H9 (cell line): ENCODE measurements around the gene LMLN. TPM values are rescaled to one million over a fixed set of nuclear protein-coding genes. Genes with fewer than 3 reads are reported as not detected.

Experiments
- DNase-seq: peaks from one replicate; pipeline ENCODE4 v3.0.0-alpha.2; 2017
- H2AFZ ChIP-seq: one replicate; pipeline ENCODE4 v1.6.1; 2013; ENCODE audit warnings: mild to moderate bottlenecking, low read length, control low read depth, moderate library complexity
- H2AK5ac ChIP-seq: 2 replicates; pipeline ENCODE4 v1.6.1; 2013; ENCODE audit warnings: low read length, control low read depth, mixed read lengths; ENCODE audit not compliant: insufficient read length
- H2BK120ac ChIP-seq: one replicate; pipeline ENCODE4 v1.6.1; 2013; ENCODE audit warnings: low read depth, mild to moderate bottlenecking, low read length, control low read depth, inconsistent platforms; ENCODE audit not compliant: poor library complexity, severe bottlenecking
- H2BK12ac ChIP-seq: 2 replicates; pipeline ENCODE4 v1.6.1; 2013; ENCODE audit warnings: low read length, control low read depth, mixed read lengths, low read depth; ENCODE audit not compliant: insufficient read length
- H2BK15ac ChIP-seq: 2 replicates; pipeline ENCODE4 v1.6.1; 2013; ENCODE audit warnings: low read depth, low read length, control low read depth
- H2BK20ac ChIP-seq: one replicate; pipeline ENCODE4 v1.6.1; 2013; ENCODE audit warnings: low read depth, mild to moderate bottlenecking, low read length, control low read depth, inconsistent platforms; ENCODE audit not compliant: poor library complexity, severe bottlenecking
- H2BK5ac ChIP-seq: 2 replicates; pipeline ENCODE4 v1.6.1; 2013; ENCODE audit warnings: low read length, control low read depth, mixed read lengths; ENCODE audit not compliant: insufficient read length
- H3K14ac ChIP-seq: 2 replicates; pipeline ENCODE4 v1.6.1; 2013; ENCODE audit warnings: low read length, control low read depth; ENCODE audit not compliant: insufficient read depth
- H3K18ac ChIP-seq: 2 replicates; pipeline ENCODE4 v1.6.1; 2013; ENCODE audit warnings: low read depth, mild to moderate bottlenecking, mixed read lengths, low read length, control low read depth; ENCODE audit not compliant: insufficient read length
- H3K23ac ChIP-seq: 2 replicates; pipeline ENCODE4 v1.6.1; 2013; ENCODE audit warnings: low read length, control low read depth, mixed read lengths, low read depth; ENCODE audit not compliant: insufficient read length
- H3K23me2 ChIP-seq: 2 replicates; pipeline ENCODE4 v1.6.1; 2013; ENCODE audit warnings: low read depth, mild to moderate bottlenecking, mixed read lengths, low read length, control low read depth; ENCODE audit not compliant: insufficient read length, poor library complexity, severe bottlenecking
- H3K27ac ChIP-seq: 2 replicates; pipeline ENCODE4 v1.5.1; 2013; ENCODE audit warnings: low read length, control low read depth, mixed read lengths, low read depth; ENCODE audit not compliant: insufficient read length
- H3K27me3 ChIP-seq: 2 replicates; pipeline ENCODE4 v1.6.1; 2013; ENCODE audit warnings: low read length, control low read depth, inconsistent platforms; ENCODE audit not compliant: insufficient read depth
- H3K4ac ChIP-seq: 2 replicates; pipeline ENCODE4 v1.6.1; 2013; ENCODE audit warnings: low read depth, mild to moderate bottlenecking, control low read depth, inconsistent platforms, low read length, moderate library complexity
- H3K4me1 ChIP-seq: 2 replicates; pipeline ENCODE4 v1.6.1; 2013; ENCODE audit warnings: low read length, control low read depth, inconsistent platforms; ENCODE audit not compliant: insufficient read depth
- H3K4me2 ChIP-seq: 2 replicates; pipeline ENCODE4 v1.6.1; 2013; ENCODE audit warnings: low read length, control low read depth, mixed read lengths; ENCODE audit not compliant: insufficient read length, insufficient read depth
- H3K56ac ChIP-seq: 2 replicates; pipeline ENCODE4 v1.6.1; 2013; ENCODE audit warnings: low read depth, mild to moderate bottlenecking, mixed read lengths, low read length, control low read depth; ENCODE audit not compliant: insufficient read length
- H3K79me1 ChIP-seq: 2 replicates; pipeline ENCODE4 v1.6.1; 2013; ENCODE audit warnings: low read depth, mild to moderate bottlenecking, moderate library complexity, low read length, control low read depth, inconsistent platforms; ENCODE audit not compliant: insufficient read depth, poor library complexity, severe bottlenecking
- H3K79me2 ChIP-seq: 2 replicates; pipeline ENCODE4 v1.6.1; 2013; ENCODE audit warnings: low read length, control low read depth, inconsistent platforms; ENCODE audit not compliant: insufficient read depth
- H3K9ac ChIP-seq: 2 replicates; pipeline ENCODE4 v1.6.1; 2013; ENCODE audit warnings: low read length, control low read depth, mixed read lengths; ENCODE audit not compliant: insufficient read length; ENCODE audit errors: extremely low read depth
- H3K9me3 ChIP-seq: one replicate; pipeline ENCODE4 v1.6.1; 2013; ENCODE audit warnings: low read depth, low read length, inconsistent platforms; ENCODE audit not compliant: control insufficient read depth
- H3T11ph ChIP-seq: one replicate; pipeline ENCODE4 v1.6.1; 2013; ENCODE audit warnings: mild to moderate bottlenecking, low read length, control low read depth, inconsistent platforms
- H4K20me1 ChIP-seq: one replicate; pipeline ENCODE4 v1.6.1; 2013; ENCODE audit not compliant: control insufficient read depth, insufficient read length, insufficient read depth
- H4K5ac ChIP-seq: 2 replicates; pipeline ENCODE4 v1.6.1; 2013; ENCODE audit warnings: low read depth, mild to moderate bottlenecking, mixed read lengths, low read length, control low read depth; ENCODE audit not compliant: insufficient read length
- H4K8ac ChIP-seq: replicated peaks from 2 replicates; pipeline ENCODE4 v1.6.1; 2013; ENCODE audit warnings: low read length, control low read depth, mixed read lengths, low read depth; ENCODE audit not compliant: insufficient read length
- H4K91ac ChIP-seq: 2 replicates; pipeline ENCODE4 v1.6.1; 2013; ENCODE audit warnings: low read depth, mild to moderate bottlenecking, moderate library complexity, mixed read lengths, low read length, control low read depth; ENCODE audit not compliant: insufficient read length
- H3K27ac Mint-ChIP-seq, 3 experiments: 2 replicates in 2 of 3; 3 replicates in 1 of 3; pipeline ENCODE4 v1.8.0; 2020 to 2021; ENCODE audit warnings: mixed read lengths in 3 of 3, mild to moderate bottlenecking in 1 of 3, moderate library complexity in 1 of 3
- H3K27me3 Mint-ChIP-seq: 2 replicates; pipeline ENCODE4 v1.8.0; 2021; ENCODE audit warnings: low read depth, mild to moderate bottlenecking, moderate library complexity, mixed read lengths
- H3K36me3 Mint-ChIP-seq, 3 experiments: 2 replicates in 2 of 3; 3 replicates in 1 of 3; pipeline ENCODE4 v1.8.0; 2020 to 2021; ENCODE audit warnings: low read depth in 3 of 3, mixed read lengths in 3 of 3; ENCODE audit not compliant: insufficient read depth in 1 of 3
- H3K4me1 Mint-ChIP-seq, 2 experiments: 2 replicates each; pipeline ENCODE4 v1.8.0; 2020; ENCODE audit warnings: mixed read lengths in 2 of 2
- H3K4me3 Mint-ChIP-seq, 2 experiments: 2 replicates in 1 of 2; 3 replicates in 1 of 2; pipeline ENCODE4 v1.8.0; 2020 to 2021; ENCODE audit warnings: mild to moderate bottlenecking in 2 of 2, mixed read lengths in 2 of 2, moderate library complexity in 1 of 2
- H3K9me3 Mint-ChIP-seq, 2 experiments: 2 replicates in 1 of 2; 3 replicates in 1 of 2; pipeline ENCODE4 v1.8.0; 2020; ENCODE audit warnings: mild to moderate bottlenecking in 2 of 2, mixed read lengths in 2 of 2, moderate library complexity in 1 of 2
- CTCF ChIP-seq: fragments of 200-600 bp; sonication (generic); conservative IDR thresholded peaks from 3 replicates; pipeline ENCODE4 v1.8.0; 2021; ENCODE audit warnings: antibody characterized with exemption, mild to moderate bottlenecking
- WGBS: extraction: QIAGEN DNeasy Blood & Tissue Kit; methylation state at CpG from one replicate; pipeline ENCODE4 v1.1.7; 2013; ENCODE audit warnings: missing lambda C conversion rate, low lambda C conversion rate, mixed read lengths; ENCODE audit not compliant: insufficient read length; ENCODE audit errors: extremely low coverage; 5-methylcytosine and 5-hydroxymethylcytosine counted together
- total RNA-seq: library from RNA; stranded (reverse); gene quantifications from 2 replicates; pipeline ENCODE4 v1.2.1, GENCODE V29; 2021

The LMLN gene
- total RNA-seq, 1 experiment from 2014 or later = 3.8 TPM

GRCh38 chr3:198017090-198017489 lies 57.1 kb downstream of the LMLN start:
- Histone ChIP-seq H2BK5ac (no peak overlapping the region), H3K4me1 (no peaks in the 10 kb centered on the region), H3K23me2 (no peaks in the 10 kb centered on the region), H4K5ac (no peak overlapping the region), H2AFZ (no peak overlapping the region), H3T11ph (no peak overlapping the region), H3K27ac (no peak overlapping the region), H3K4me2 (no peak overlapping the region), H3K27me3 (no peaks in the 10 kb centered on the region), H3K79me2 (no peaks in the 10 kb centered on the region), H2AK5ac (no peak overlapping the region), H2BK15ac (no peak overlapping the region), H2BK12ac (no peak overlapping the region), H3K56ac (no peak overlapping the region), H2BK20ac (no peak overlapping the region), H3K9ac (no peak overlapping the region), H3K18ac (no peak overlapping the region), H3K14ac (no peak overlapping the region), H3K9me3 (no peaks in the 10 kb centered on the region), H2BK120ac (no peak overlapping the region), H3K79me1 (no peaks in the 10 kb centered on the region), H4K8ac (no peak overlapping the region), H4K20me1 (no peaks in the 10 kb centered on the region), H3K23ac (no peak overlapping the region), H3K4ac (no peak overlapping the region), H4K91ac (no peak overlapping the region)
- DNase-seq = no peak
- peaks cover 7 to 10% of the 10 kb centered on the region in 2 experiments for H3K4me1 Mint-ChIP-seq
- TF ChIP-seq CTCF = no peak
- H3K4me3 Mint-ChIP-seq = no peak overlapping the region
- no CpG with 5 or more reads among the region's 5 CpGs for WGBS
- no peaks in the 10 kb centered on the region; the same call in 1 of the 2 replicates for H3K27me3 Mint-ChIP-seq
- no peak overlapping the region for H3K27ac Mint-ChIP-seq
- no peaks in the 10 kb centered on the region; a peak in 1 of 7 replicates for H3K36me3 Mint-ChIP-seq
- no peaks in the 10 kb centered on the region for H3K9me3 Mint-ChIP-seq
